NCI-H526 (cell line): ENCODE data around the gene PDZK1IP1.
"Not testable (repeated sequence)": the region's sequence is repeated elsewhere in the genome, so short reads cannot be mapped to it uniquely, and the experiment has no call there.

Source experiments
- DNase-seq, 2 experiments: peaks; one replicate each; lab custom pipeline; 2025; lab: John Stamatoyannopoulos, UW

The PDZK1IP1 gene

GRCh38 chr1:47196622-47197021 is 6.8 kb upstream of the PDZK1IP1 start:
- DNase-seq = no peak

- not testable (repeated sequence) for DNase-seq
Observed at GRCh38 chr1:47195981-47196380, 6.1 kb upstream of the PDZK1IP1 start.

GRCh38 chr1:47194311-47194710 is 4.5 kb upstream of the PDZK1IP1 start:
- DNase-seq = no peak

GRCh38 chr1:47193496-47193895 is 3.7 kb upstream of the PDZK1IP1 start:
- not testable (repeated sequence) for DNase-seq

DNA sequence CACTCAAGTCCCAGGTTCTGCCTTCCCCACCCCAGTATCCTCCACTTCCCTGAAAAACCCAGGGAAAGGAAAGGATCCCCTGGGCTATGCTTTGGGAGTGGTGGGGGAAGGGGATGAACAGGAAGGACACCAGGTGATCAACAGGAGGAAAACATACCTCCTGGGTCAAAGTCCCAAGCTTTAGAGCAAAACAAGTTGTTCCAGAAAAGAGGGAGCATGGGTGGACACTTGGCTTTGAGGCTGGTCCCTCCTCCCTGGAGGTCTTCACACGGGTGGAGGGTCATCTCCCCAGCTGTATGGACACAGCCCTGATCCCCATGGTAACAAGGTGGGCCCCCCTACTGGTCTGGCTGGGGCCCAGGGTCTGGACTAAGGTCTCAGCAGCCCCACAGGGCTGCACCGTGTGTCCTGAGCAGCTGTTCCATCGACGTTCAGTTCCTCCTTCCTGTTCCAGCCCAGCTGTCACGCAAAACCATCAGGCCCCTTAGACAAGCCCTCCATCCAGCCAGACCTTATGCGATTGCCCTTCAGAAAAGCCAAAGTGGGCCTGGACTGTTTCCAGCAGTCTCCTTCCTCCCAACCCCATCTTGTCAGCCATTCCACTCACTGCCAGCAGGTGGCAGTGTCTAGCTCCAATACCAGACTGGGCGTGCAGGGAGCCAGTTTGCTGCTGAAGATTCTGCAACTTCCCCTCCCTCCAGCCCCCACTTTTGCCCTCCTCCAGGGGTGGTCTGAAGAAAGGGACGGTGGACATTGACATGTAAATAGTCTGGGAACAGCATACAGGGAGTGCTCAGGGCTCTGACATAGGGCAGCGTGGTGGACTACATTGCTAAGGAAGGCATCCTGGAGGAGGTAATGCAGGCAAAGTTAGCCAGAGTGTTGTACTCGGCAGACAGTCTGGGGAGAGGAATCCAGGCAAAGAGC is 2.9 kb upstream of the PDZK1IP1 start:
- DNase-seq = peak; percentile 26 to 76

DNA sequence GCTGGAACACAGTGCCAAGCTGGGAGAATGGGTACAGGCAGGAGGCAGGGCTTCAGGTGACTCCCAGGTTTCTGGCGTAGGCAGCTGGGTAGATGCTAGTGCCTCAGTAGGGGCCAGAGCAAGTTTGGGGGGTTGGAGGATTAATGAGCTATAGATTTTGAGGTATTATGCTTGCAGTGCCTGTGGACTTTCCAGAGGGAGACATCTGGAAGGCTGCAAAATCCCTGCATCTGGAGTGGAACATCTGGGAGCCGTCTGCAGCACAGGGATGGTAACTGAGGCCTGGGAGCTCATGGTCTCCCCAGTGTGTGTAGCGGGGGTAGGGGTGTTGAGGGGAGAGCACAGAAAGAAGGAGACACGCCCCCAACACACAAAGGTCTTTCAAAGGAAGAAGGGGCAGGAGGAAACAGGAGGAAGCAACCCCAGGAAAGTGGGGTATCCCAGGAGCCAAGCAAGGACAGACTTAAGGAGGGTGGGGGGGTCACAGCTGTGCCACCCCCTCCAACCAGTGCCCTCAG is 2.2 kb upstream of the PDZK1IP1 start:
- DNase-seq = no peak

DNA sequence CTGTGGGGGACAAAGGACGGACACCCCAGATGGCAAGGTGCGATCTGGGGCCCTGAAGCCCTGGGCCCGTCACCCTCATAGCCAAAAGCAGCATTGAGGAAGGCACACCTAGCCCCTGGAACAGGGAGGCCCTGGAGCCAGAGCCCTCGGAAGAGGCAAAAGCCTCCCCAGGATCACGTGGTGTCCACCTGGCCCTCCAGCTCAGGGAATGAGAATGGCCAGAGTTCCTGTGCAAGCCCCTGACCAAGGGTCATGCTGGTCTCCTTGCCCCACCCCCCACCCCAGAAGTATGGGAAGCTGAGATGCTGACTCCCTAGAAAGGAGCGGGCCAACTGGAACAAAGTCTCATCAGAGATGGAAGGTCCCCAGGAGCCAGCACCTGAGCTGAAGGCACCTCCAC is 1.0 kb upstream of the PDZK1IP1 start:
- no peak for DNase-seq

DNA sequence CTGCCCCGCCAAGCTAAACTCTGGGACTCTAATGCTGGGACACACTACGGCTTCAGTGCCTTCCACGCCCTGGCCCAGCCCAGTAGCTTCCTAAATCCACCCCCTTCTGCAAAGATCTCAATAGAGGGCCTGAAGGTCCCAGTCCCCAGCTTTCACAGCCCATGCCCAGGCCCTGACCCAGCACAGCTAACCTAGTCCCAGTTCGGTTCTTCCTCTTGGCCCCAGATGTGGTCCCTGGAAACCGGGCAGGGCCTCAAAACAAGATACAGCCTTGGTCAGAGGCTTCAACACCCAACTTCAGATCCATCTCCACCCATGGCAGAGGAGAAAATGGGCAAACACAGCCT is 646 bp upstream of the PDZK1IP1 start:
- no peak for DNase-seq

DNA sequence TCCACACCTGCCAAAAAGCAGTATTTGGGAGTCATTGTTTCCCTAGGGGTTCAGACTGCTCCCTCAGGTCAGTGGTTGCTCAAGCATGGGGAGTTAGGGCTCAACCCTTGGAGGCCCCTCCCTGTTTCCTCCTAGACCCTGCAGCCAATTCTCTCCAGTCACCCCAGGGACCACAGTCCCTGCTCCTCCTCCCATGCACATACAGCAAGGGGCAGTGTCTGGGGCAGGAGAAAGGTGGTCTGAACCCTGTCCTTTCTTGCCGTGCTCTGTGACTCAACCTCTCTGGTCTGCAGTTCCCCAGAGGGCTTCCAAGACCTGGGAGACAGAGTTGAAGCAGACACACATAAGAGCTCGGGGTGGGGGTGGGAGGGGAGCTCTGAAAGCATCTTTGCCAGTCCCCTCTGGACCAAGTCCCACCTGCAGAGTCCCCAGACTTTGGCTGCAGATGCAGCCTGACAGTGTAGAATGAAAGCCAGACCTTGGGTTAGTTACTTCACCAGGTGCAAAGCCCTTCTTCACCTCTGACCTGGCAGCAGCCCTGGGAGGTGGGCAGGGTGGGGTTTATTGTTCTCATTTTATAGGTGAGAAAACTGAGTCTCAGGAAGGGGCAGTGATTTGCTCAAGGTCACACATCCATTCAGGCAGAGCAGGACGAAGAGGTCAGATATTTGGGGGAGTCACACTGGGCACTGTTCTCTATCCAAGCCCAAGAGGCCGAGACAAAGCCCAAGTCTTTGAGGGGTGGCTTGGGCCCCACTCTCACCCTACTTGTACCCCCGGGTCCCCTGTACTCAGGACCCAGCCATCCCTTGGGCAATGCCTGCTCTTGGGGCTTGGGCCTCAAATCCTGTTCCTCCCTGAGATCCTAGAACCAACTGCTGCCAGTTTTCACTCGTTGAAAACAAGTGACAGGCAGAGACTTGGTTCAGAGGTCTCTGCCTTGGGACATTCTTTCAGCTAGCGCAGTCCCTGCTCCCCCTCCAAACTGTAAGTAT is 748 bp downstream of the PDZK1IP1 start:
- no peak for DNase-seq

DNA sequence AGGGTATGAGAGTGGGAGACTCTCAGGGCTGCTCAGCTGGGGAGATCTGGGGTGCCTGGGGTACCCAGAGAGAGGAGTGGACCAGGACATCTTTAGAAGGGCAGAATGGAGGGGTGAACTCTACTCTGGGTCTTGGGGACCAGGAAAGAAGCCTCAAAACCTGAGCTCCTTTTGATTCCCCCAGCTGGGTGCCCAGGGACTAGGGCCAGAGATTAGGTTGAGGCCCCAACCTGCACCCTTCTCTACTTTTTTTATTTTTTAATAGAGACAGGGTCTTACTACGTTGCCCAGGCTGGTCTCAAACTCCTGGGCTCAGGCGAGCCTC is 1.9 kb downstream of the PDZK1IP1 start:
- DNase-seq = no peak

GRCh38 chr1:47187231-47187925 is 2.5 kb downstream of the PDZK1IP1 start:
- no peak for DNase-seq

- DNase-seq = peak in 1 of 2 experiments; percentile 18
Observed at GRCh38 chr1:47186267-47187185, 3.3 kb downstream of the PDZK1IP1 start.

DNA sequence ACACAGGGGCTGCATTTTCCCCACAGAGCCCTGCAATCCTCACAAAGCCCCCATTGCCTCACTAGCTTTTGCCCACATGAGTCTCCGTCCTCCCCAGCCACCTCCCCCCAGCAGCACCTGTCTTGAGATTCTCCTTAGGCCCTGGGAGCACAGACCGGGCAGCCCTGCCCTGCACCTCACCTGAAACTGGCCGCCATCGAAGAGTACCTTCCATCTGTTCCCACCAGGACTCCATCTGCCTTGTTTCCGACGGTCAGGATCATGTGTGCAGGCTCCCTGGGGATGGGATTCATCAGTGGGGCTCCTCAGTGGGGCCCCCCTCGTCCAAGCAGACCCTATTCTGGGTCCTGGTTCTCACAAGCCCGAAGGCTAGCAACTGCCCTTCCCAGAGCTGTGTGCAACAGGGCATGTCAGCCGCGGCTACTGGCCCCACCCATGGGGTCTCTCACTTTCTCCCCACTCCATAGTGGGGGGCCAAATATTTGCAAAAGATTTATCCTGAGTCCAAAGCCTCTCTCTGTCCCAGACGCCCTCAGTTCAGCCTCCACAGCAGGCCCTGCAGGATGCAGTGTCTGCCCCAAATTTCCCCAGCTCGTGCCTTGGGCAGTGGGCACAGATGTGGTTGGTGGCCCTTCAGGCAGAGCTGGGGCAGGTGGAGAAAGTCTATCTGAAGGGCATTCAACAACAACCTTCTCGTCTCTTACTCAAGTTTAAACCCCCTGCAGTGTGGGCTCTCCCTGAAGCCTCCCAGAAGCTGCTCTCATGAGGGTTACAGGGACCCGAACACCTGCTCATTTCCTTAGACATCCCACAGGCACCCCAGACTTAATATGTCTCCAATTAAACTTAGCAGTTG is 4.8 kb downstream of the PDZK1IP1 start:
- no peak for DNase-seq

GRCh38 chr1:47184090-47184821 is 5.6 kb downstream of the PDZK1IP1 start:
- DNase-seq = no peak

DNA sequence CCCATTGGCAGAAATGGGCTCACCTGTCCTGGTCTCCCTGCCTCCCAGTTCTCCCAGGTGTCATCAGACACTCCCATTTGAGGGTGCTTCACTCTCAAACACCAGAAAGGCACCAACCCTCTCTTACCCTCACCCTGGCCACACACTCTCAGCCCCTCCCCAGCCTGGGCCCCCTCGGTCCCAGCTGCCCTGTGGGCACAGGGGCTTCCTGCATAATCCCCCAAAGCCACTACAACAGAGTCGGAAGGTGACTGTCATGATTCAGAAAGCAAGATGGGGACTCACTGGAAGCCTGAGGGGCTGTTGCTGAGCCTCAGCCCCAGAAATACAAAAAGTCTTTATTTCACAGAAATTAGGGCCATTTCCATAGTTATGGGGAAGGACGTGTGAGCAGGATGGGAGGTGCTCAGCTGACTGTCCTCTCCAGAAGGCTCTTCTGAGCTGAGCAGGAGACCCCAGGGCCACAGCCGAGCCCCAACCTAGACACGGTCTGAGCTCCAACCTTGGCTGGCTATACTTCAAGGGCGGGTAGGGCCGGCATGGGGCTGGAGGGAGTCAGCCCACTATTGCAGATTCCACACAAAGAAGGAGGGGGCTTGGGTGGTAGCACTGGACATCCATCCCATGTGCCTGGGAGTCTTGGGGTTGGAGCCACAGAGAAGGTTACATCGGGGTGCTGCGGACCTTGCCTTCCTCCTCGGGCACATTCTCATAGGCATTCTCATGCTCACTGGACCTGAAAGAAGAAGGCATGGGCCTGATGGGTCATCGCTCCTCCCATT is 6.3 kb downstream of the PDZK1IP1 start:
- DNase-seq = no peak

- no peak for DNase-seq
Observed at GRCh38 chr1:47182676-47183235, 7.1 kb downstream of the PDZK1IP1 start.

GRCh38 chr1:47181955-47182675 is 7.7 kb downstream of the PDZK1IP1 start:
- no peak for DNase-seq
